ENCODE data around the gene HS3ST3A1. TPM values are rescaled to one million over a fixed set of nuclear protein-coding genes. Genes with fewer than 3 reads are reported as not detected.

HS3ST3A1 gene
- total RNA-seq, 1 experiment from 2014 or later = 48.6 TPM

DNA sequence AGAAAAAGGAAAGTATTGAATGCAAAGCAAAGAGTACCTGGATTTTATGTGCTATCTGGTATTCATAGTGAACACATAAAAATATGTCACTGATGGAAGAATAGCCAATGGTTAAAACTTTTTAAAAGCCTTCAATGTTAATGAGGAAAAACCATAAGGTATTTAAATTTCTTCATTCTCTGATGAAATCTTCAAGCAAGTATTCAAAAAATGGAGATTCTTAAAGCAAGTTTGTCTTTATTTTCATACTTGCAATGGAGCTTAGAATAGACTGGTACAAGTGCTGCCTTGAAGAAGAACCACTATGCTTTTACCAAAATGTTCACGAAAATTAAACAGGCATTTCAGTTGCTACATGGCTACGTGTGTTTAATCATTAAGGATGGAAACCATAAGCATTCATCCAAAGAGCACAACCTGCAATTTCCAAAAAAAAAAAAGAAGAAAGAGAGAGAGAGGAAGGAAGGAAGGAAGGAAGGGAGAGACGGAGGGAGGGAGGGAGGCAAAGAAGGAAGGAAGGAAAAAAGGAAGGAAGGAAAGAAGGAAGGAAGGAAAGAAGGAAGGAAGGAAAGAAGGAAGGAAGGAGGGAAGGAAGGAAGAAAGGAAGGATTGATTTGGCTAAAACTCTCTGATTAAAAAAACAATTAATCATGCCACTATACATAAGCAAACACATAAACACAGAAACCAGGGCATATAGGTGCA lies 17.6 kb downstream of the HS3ST3A1 start:
- in situ Hi-C loops (cut with HindIII; ENCODE audit: low pct_unique_long_range_greater_than_20kb, low sequenced_read_pairs) = no loop called here
- DNase-seq (ENCODE audit: low read depth) = no peak

- in situ Hi-C loops (cut with HindIII; ENCODE audit: low pct_unique_long_range_greater_than_20kb, low sequenced_read_pairs) = no loop called here
- DNase-seq (ENCODE audit: low read depth) = no peak
Measured at GRCh38 chr17:13582776-13583547, 18.8 kb downstream of the HS3ST3A1 start.

- in situ Hi-C loops (cut with HindIII; ENCODE audit: low pct_unique_long_range_greater_than_20kb, low sequenced_read_pairs) = no loop called here
- no peak for DNase-seq (ENCODE audit: low read depth)
Measured at GRCh38 chr17:13581925-13582324, 19.8 kb downstream of the HS3ST3A1 start.

DNA sequence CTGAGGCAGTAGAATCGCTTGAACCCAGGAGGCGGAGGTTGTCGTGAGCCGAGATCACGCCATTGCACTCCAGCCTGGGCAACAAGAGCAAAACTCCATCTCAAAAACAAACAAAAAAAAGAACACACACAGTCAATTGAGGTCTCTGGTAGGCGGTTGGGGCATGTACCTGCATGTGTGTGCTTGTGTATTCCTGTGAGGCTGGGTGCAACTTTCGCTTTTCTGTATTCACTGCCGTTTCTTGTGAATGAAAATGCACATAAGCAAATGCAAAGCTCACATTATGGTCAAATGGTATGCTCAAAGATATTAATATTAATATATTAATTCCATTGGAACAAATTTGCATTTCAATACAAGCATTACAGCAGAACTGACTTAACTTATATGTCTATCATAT lies 20.9 kb downstream of the HS3ST3A1 start:
- no peak for DNase-seq (ENCODE audit: low read depth)
- in situ Hi-C loops (cut with HindIII; ENCODE audit: low pct_unique_long_range_greater_than_20kb, low sequenced_read_pairs) = no loop called here

GRCh38 chr17:13576661-13577526 lies 24.8 kb downstream of the HS3ST3A1 start:
- in situ Hi-C loops (cut with HindIII; ENCODE audit: low pct_unique_long_range_greater_than_20kb, low sequenced_read_pairs) = no loop called here

GRCh38 chr17:13575922-13576419 lies 25.8 kb downstream of the HS3ST3A1 start:
- in situ Hi-C loops (cut with HindIII; ENCODE audit: low pct_unique_long_range_greater_than_20kb, low sequenced_read_pairs) = no loop called here
- DNase-seq (ENCODE audit: low read depth) = no peak

More at GRCh38 chr17:13576661-13577526, 24.8 kb downstream of the HS3ST3A1 start:
- no peak for DNase-seq (ENCODE audit: low read depth)

- in situ Hi-C loops (cut with HindIII; ENCODE audit: low pct_unique_long_range_greater_than_20kb, low sequenced_read_pairs) = no loop called here
- DNase-seq (ENCODE audit: low read depth) = no peak
Measured at GRCh38 chr17:13575466-13575865, 26.3 kb downstream of the HS3ST3A1 start.

- in situ Hi-C loops (cut with HindIII; ENCODE audit: low pct_unique_long_range_greater_than_20kb, low sequenced_read_pairs) = no loop called here
- no peak for DNase-seq (ENCODE audit: low read depth)
Measured at GRCh38 chr17:13572581-13572980, 29.1 kb downstream of the HS3ST3A1 start.

DNA sequence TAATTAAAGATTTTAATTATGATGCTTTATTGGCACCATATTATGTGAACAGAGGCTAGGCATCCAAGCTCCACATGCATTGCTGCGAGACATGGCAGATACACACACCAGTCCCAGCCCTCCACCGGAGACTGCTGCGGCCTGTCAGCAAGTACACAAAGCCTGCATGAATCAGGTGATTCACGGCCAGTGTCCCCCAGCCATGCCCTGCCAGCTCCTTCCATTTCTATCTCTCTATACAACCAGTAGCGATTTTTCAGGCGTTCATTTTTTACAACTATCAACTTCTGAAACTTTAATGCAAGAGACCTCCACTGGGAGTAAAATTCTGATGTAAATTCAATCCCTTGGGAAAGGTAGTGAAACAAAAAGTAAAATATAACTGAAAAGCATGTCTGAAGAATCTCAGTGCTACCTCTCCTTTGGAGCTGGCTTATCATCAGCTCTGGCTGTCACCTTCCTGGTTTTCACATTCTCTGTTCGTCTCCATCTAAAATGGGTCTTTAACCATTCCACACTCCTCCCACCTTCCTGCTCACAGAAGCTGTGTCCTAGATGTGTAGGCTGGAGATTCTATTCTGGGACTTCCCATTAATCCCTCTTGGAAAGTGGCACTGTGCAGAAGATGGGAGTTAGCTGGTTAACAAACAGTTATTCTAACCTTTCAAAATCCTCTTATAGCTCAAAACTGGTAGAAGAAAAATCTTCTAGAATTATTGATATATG lies 32.2 kb downstream of the HS3ST3A1 start:
- in situ Hi-C loops (cut with HindIII; ENCODE audit: low pct_unique_long_range_greater_than_20kb, low sequenced_read_pairs) = no loop called here
- DNase-seq (ENCODE audit: low read depth) = no peak

GRCh38 chr17:13568582-13569397 lies 32.9 kb downstream of the HS3ST3A1 start:
- in situ Hi-C loops (cut with HindIII; ENCODE audit: low pct_unique_long_range_greater_than_20kb, low sequenced_read_pairs) = no loop called here
- DNase-seq (ENCODE audit: low read depth) = no peak

- in situ Hi-C loops (cut with HindIII; ENCODE audit: low pct_unique_long_range_greater_than_20kb, low sequenced_read_pairs) = no loop called here
- no peak for DNase-seq (ENCODE audit: low read depth)
Measured at GRCh38 chr17:13563866-13564265, 37.9 kb downstream of the HS3ST3A1 start.

DNA sequence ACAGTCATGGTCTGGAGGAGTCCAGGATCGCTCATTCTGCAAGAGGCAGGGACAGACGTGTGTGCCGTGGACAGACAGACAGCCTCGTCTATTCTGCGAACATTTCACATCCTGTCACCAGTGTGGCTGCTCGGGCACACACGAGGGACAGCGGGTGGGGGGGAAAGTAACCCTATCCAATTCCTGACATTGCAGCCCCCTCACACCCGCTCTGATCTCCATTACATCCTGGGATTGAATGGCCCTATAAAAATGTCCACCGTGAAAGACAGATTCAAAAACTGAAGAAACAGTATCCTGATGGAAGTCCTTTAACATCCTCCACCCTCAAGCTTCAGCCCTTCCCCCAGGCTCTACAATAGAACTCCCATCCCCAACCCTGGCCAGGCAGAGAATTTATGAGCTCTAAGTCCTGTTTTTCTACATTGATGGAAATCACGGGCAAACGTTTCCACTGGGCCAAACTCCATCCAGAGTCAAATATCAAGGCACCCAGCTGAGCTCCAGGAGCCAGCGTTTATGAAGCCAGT lies 39.4 kb downstream of the HS3ST3A1 start:
- DNase-seq (ENCODE audit: low read depth) = peak; percentile 89
- in situ Hi-C loops (cut with HindIII; ENCODE audit: low pct_unique_long_range_greater_than_20kb, low sequenced_read_pairs) = no loop called here

GRCh38 chr17:13561606-13562270 lies 40.0 kb downstream of the HS3ST3A1 start:
- no peak for DNase-seq (ENCODE audit: low read depth)
- in situ Hi-C loops (cut with HindIII; ENCODE audit: low pct_unique_long_range_greater_than_20kb, low sequenced_read_pairs) = no loop called here

GRCh38 chr17:13560935-13561334 lies 40.8 kb downstream of the HS3ST3A1 start:
- no peak for DNase-seq (ENCODE audit: low read depth)

GRCh38 chr17:13558588-13558987 lies 43.1 kb downstream of the HS3ST3A1 start:
- no peak for DNase-seq (ENCODE audit: low read depth)
- in situ Hi-C loops (cut with HindIII; ENCODE audit: low pct_unique_long_range_greater_than_20kb, low sequenced_read_pairs) = no loop called here

More at GRCh38 chr17:13560935-13561334, 40.8 kb downstream of the HS3ST3A1 start:
- in situ Hi-C loops (cut with HindIII; ENCODE audit: low pct_unique_long_range_greater_than_20kb, low sequenced_read_pairs) = no loop called here

DNA sequence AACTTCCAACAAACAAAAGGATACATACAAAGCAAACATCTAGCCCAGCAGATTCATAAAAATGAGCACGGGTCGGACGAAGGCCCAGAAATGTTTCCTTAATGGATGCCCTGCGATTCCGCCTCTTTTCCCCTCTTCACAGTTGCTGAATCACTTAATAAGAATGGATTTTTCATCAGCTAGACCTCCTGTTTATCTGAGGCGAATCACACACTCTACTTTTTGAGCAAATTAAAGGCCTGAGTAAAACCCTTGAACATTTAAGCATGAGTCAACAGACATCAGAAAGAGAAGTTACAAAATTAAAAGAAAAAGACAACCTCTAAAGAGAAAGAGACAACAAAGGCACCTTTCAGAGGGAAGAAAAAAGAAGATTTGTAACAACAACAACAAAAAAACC lies 44.7 kb downstream of the HS3ST3A1 start:
- in situ Hi-C loops (cut with HindIII; ENCODE audit: low pct_unique_long_range_greater_than_20kb, low sequenced_read_pairs) = no loop called here

More for the DNA sequence above, 44.7 kb downstream of the HS3ST3A1 start:
- no peak for DNase-seq (ENCODE audit: low read depth)

Data from Caki2 (cell line).